Measurements from ENCODE around the gene ABCB10. TPM values are rescaled to one million over a fixed set of nuclear protein-coding genes. Genes with fewer than 3 reads are reported as not detected.

ABCB10 gene
- total and polyA plus RNA-seq, 9 donors, result 5.6 to 15.4 (median 10.1) TPM

- TF ChIP-seq EP300 (IDR thresholded peaks at IDR 0.05), result no peak
- TF ChIP-seq POLR2A (IDR thresholded peaks at IDR 0.05), result no peak
- TF ChIP-seq CTCF (IDR thresholded peaks at IDR 0.05), result no peak
- WGBS, 3 donors, result 74 to 84% (median 83%) methylated on average over 2 of the region's 2 CpGs
- Histone ChIP-seq H3K4me3 (no peak overlapping the region), H3K27ac (no peak overlapping the region), H3K4me1 (ENCODE audit: insufficient read depth) (no peaks in the 10 kb centered on the region), H3K9me3 (no peaks in the 10 kb centered on the region), H3K27me3 (no peaks in the 10 kb centered on the region), H3K36me3 (no peaks in the 10 kb centered on the region)
- no peak for DNase-seq
- intact Hi-C loops (cut with DNase I), result no loop called here
These were observed 62.7 kb downstream of the ABCB10 start for GRCh38 chr1:229495782-229496181.

DNA sequence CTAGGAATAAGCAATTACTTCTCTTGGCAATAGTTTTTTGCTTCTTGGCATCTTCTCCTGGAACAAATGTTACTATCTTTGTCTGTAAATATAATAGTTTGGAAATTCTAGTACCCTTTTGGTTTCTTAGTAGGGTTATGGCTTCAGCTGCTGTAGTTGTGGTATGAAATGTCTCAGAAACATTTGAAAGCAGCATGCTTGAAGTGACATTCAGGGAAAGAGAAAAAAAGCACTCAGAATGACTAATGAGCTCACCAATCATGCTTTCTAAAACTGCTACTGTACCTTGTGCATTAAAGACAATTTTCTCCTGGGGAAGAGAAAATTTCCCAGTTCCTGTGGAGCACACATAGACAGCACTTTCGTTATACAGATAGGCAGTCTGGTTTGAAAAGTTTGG lies 71.3 kb downstream of the ABCB10 start:
- TF ChIP-seq POLR2A (IDR thresholded peaks at IDR 0.05), result no peak
- no peak for TF ChIP-seq EP300 (IDR thresholded peaks at IDR 0.05)
- no peak for TF ChIP-seq CTCF (IDR thresholded peaks at IDR 0.05)
- no peak for DNase-seq
- H3K27ac ChIP-seq, result no peak overlapping the region
- WGBS, 3 donors, result 92 to 98% (median 94%) methylated on average over 1 of the region's 1 CpG
- H3K27me3 ChIP-seq, result no peaks in the 10 kb centered on the region
- H3K36me3 ChIP-seq, result no peaks in the 10 kb centered on the region
- no peaks in the 10 kb centered on the region for H3K4me1 ChIP-seq (ENCODE audit: insufficient read depth)
- H3K9me3 ChIP-seq, result no peaks in the 10 kb centered on the region
- intact Hi-C loops (cut with DNase I), result loop anchor here in 1 of 4 donors (10.0 kb wide), 2 partner anchors 232 to 822 kb away; no protein-coding TSS in a partner anchor
- H3K4me3 ChIP-seq, result no peak overlapping the region

- H3K27ac ChIP-seq, result no peak overlapping the region
- H3K27me3 ChIP-seq, result no peaks in the 10 kb centered on the region
- WGBS, 3 donors, result 89 to 95% (median 94%) methylated on average over 1 of the region's 1 CpG
- no peaks in the 10 kb centered on the region for H3K9me3 ChIP-seq
- H3K4me1 ChIP-seq (ENCODE audit: insufficient read depth), result no peaks in the 10 kb centered on the region
- DNase-seq, result no peak
- intact Hi-C loops (cut with DNase I), result loop anchor here in 1 of 4 donors (10.0 kb wide), 2 partner anchors 231 to 821 kb away; no protein-coding TSS in a partner anchor
- TF ChIP-seq POLR2A (IDR thresholded peaks at IDR 0.05) (no peak), CTCF (IDR thresholded peaks at IDR 0.05) (no peak), EP300 (IDR thresholded peaks at IDR 0.05) (no peak)
- H3K4me3 ChIP-seq, result no peak overlapping the region
- H3K36me3 ChIP-seq, result no peaks in the 10 kb centered on the region
These were observed 73.2 kb downstream of the ABCB10 start for GRCh38 chr1:229485318-229485717.

DNA sequence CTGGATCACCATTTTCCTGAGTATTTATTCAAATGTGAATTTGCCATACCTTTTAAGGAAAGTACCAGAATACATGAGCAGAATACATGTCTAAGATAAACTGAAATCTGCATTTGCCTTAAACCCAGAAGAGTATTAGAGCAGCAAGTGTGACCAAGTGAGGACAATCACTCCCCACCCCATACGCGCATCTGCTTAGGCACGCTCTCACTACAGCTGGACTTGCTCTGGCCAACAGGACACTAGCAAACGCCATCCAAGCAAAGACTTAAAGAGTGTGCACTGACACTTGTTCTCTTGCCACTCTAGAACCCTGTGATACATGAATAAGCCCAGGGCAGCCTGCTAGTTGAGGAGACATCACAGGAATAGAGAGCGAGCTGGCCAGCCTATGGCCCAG lies 76.0 kb downstream of the ABCB10 start:
- H3K4me1 ChIP-seq (ENCODE audit: insufficient read depth), result no peaks in the 10 kb centered on the region
- no peaks in the 10 kb centered on the region for H3K36me3 ChIP-seq
- intact Hi-C loops (cut with DNase I), result loop anchor here in 3 of 4 donors (5.0 to 10.0 kb wide), 3 partner anchors 225 to 818 kb away; no protein-coding TSS in a partner anchor
- H3K4me3 ChIP-seq, result no peak overlapping the region
- no peak for TF ChIP-seq POLR2A (IDR thresholded peaks at IDR 0.05)
- no peak for TF ChIP-seq EP300 (IDR thresholded peaks at IDR 0.05)
- no peak for TF ChIP-seq CTCF (IDR thresholded peaks at IDR 0.05)
- no peak for DNase-seq
- H3K9me3 ChIP-seq, result no peaks in the 10 kb centered on the region
- no peaks in the 10 kb centered on the region for H3K27me3 ChIP-seq
- no peak overlapping the region for H3K27ac ChIP-seq
- WGBS, 3 donors, result 86 to 94% (median 92%) methylated on average over 5 of the region's 5 CpGs

Data from ovary (tissue), 9 donors.